Omental fat pad (tissue), 4 donors: ENCODE measurements around the gene LPIN2. TPM values are rescaled to one million over a fixed set of nuclear protein-coding genes. Genes with fewer than 3 reads are reported as not detected.

Experiments used
- ATAC-seq: fragments of 150-250 bp; one replicate; pipeline ENCODE4 v1.9.1; 2016; ENCODE audit warnings: mild to moderate bottlenecking, moderate library complexity; ENCODE audit not compliant: low FRiP score
- DNase-seq: peaks from one replicate; pipeline ENCODE4 v3.0.0-alpha.2; 2019; ENCODE audit warnings: low spot score
- total RNA-seq, 4 donors: library from RNA; depleted of rRNA; stranded (reverse); fragments of >200 nt; gene quantifications; one replicate each; pipeline ENCODE4 v1.1.0, GENCODE V29; 2016
- TF ChIP-seq, protein P1 (sequence below), 3 donors: fragments of 450-650 bp; IDR thresholded peaks; one replicate each; pipeline ENCODE4 v1.5.1; 2016 to 2017; ENCODE audit warnings: antibody characterized with exemption in 3 of 3, mild to moderate bottlenecking in 3 of 3, moderate library complexity in 2 of 3

LPIN2 gene
- total RNA-seq, 4 donors from 2014 or later = 21.3 to 35.5 (median 31.7) TPM

- DNase-seq = no peak
- no peak for ATAC-seq
- TF ChIP-seq, protein P1, sequence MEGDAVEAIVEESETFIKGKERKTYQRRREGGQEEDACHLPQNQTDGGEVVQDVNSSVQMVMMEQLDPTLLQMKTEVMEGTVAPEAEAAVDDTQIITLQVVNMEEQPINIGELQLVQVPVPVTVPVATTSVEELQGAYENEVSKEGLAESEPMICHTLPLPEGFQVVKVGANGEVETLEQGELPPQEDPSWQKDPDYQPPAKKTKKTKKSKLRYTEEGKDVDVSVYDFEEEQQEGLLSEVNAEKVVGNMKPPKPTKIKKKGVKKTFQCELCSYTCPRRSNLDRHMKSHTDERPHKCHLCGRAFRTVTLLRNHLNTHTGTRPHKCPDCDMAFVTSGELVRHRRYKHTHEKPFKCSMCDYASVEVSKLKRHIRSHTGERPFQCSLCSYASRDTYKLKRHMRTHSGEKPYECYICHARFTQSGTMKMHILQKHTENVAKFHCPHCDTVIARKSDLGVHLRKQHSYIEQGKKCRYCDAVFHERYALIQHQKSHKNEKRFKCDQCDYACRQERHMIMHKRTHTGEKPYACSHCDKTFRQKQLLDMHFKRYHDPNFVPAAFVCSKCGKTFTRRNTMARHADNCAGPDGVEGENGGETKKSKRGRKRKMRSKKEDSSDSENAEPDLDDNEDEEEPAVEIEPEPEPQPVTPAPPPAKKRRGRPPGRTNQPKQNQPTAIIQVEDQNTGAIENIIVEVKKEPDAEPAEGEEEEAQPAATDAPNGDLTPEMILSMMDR (IDR thresholded peaks at IDR 0.05) = no peak
Measured at GRCh38 chr18:2971741-2972552, 41.0 kb downstream of the LPIN2 start.

DNA sequence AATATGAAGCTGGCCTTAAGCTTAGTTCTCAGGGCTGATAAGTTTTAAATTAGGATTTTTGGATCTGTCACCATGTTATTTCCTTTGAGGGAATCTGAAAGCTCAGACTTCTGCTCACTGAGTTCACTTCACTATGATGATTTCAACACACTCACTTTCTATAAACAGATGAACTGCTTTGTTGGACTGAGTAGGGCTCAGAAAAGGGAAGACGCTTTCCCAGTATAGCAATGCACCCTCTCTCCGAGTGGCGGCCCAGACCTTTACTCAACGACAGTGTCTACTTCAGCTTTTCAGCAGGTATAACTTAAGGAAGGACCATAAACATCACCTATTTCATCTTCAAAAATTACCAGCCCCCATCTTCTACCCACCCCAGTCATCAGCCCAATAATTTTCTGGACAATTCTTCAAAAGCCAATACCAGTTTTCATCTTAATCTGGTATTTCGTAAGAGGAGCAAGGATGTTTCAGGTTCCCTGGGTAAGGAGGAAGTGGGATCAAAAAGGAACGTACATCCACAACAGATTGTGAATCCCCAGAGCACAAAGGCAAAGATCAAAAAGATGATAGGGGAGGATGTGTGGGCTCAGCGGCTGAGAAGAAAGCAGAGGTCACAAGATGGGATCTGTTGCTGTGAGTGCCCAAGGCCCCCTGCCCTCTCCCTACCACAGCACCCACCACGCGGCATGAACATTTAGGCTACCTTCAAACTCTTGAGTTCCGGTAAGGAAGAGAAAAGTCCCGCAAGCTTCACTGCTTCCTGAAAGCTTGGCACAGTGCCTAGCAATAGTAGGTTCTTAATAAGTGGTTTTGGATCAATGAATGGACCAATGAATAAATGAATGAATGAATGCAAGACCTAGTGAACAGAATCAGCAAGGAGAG is 41.9 kb downstream of the LPIN2 start:
- TF ChIP-seq, protein P1 (IDR thresholded peaks at IDR 0.05) = no peak
- DNase-seq (no peak), ATAC-seq (peak; percentile 49)

- TF ChIP-seq, protein P1 (IDR thresholded peaks at IDR 0.05) = no peak
- ATAC-seq = no peak
- no peak for DNase-seq
Measured at GRCh38 chr18:2970344-2970743, 42.6 kb downstream of the LPIN2 start.

DNA sequence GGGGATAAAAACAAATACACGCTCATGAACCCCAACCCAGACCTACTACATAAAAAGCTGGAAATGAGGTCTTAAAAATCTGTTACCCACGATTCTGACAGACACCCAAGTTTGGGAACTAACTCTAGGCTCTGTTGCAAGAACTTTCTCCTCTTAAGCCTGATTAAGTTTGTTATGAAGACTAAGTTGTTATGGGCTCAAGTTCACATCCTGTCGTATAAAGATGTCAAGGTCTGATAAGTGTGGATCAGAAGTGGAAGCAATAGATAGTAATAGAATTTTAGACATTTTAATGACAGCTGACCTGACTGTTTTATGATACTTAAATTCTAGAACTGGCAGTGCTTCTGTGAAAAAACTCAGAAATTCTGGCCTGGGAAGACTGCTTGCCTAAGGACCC is 43.2 kb downstream of the LPIN2 start:
- TF ChIP-seq, protein P1 (IDR thresholded peaks at IDR 0.05) = no peak
- DNase-seq (no peak), ATAC-seq (no peak)

GRCh38 chr18:2968606-2969005 is 44.3 kb downstream of the LPIN2 start:
- no peak for DNase-seq
- TF ChIP-seq, protein P1 (IDR thresholded peaks at IDR 0.05) = no peak
- peak; percentile 41 for ATAC-seq

DNA sequence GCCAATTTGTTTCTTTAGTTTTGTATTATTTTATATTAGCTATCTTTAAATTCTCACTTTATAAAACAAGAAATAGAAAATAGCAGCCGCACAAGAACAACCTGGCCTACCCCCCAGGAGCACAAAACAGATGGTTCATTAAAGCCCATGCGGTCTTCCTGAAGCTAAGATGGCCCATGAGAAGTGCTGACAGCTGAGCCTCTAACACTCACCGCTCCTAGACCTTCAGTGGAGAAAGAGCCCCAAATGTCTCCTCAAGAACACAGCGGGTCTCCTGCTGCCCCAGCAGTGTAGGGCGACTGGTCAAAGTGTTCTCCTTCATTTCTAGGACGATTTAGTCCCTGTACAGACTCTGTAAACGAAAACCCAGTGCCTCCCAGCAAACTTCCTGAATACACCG is 45.1 kb downstream of the LPIN2 start:
- DNase-seq (no peak), ATAC-seq (no peak)

More for the DNA sequence above, 45.1 kb downstream of the LPIN2 start:
- TF ChIP-seq, protein P1 (IDR thresholded peaks at IDR 0.05) = no peak
